HK-2 (cell line): ENCODE data around the gene MCC.

Source experiments
- DNase-seq: peaks from one replicate; pipeline ENCODE4 v3.0.0-alpha.2; 2018; ENCODE audit not compliant: unreplicated experiment

Gene MCC

DNA sequence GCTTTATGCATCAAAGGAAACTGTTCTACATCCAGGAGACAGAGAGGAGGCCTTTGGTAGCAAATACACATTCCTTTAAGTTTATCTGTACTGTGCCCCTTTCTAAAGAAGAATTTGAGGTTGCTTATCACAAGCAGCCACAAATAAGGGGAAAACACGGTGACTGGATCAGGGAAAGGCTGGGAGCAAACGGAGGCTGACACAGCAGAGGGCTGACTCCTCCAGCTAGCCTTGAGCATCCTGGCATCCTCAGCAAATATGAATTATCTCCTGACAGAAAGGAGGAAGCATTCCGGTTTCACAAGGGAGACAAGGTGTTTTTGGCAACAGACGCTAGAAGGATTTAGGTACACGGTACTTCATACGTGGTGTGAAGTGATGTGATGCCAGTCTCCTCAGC lies 378.1 kb downstream of the MCC start:
- no peak for DNase-seq

DNA sequence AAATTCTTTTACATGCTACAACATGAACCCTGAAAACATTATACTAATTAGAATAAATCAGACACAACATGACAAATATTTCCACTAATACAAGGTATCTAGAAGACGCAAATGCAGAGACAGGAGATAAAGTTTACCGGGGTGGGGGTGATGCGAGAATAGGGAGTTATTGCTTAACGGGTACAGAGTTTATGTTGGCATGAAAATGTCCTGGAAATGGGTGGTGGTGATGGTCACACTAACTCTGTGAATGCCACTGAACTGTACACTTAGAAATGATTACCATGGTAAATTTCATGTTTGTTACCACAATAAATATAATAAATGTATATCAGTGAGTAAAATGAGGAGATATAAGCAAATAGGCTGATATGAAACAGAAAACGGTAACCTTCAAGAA lies 378.9 kb downstream of the MCC start:
- no peak for DNase-seq

DNA sequence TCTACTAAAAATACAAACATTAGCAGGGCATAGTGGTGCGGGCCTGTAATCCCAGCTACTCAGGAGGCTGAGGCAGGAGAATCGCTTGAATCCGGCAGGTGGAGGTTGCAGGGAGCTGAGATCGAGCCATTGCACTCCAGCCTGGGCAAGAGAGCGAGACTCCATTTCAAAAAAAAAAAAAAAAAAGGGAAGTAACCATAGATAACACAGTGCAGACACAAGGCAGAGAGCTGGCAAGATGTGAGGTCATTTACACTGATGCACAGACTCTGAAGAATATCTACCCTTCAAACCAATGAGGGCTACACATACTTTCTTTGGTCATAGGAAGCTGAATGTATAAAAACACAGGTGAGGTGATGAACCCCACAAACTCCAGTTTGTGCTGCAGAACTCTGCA lies 379.8 kb downstream of the MCC start:
- no peak for DNase-seq

DNA sequence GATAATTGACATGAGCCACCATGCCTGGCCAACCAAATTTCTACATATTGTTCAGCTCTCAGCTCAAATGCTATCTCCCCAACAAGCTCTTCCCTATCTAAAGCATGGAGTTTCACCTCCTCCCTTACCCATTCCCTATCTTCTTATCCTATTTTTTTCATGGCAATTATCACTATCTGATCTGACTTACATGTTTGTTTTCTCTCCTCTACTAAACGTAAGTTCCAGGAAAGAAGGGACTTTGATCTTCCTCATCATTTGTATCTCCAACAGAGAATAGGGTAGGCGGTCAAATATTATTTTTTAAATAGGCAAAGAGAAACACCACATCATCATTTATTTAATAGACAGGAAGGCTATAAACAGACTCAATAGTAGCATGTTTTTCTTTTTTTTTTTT lies 381.4 kb downstream of the MCC start:
- no peak for DNase-seq

DNA sequence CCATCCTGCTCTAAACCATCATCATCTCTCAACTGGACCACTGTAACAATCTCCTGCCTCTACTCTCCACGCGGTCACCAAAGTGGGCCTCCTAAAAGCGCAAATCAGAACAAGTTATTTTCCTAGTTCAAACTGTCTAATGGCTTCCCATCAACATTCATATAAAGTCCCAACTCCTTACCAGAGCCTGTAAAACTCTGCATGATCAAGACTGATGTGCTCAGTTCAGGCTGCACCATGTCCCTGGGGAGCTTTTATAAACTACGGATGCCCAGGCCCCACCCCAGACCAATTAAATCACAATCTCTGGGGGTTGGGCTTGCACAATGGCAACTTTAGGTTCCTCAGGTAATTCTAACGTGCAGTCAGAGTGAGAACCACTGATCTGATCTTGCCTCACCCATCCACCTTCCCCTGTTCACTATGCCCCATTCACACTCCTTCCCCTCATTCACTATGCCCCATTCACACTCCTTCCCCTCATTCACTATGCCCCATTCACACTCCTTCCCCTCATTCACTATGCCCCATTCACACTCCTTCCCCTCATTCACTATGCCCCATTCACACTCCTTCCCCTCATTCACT lies 382.5 kb downstream of the MCC start:
- DNase-seq = no peak

DNA sequence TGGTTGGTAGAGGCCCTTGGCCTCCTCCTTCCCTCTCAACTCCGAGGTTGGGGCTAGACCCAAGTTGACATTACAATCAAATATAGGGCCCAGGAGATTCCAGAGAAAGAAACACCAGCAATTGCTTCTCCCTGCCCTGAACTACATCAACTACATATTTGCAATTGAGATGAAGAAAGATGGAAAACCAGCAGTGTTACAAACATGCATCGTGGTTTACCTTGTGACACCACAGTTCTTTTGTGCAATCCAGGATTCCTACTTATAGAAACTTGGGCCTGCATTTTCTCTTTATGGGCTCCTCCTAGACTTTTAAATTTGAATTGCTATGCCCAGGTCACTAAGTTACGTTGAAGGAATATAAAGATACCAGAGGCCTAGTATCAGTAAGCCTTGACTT lies 384.9 kb downstream of the MCC start:
- DNase-seq = no peak

DNA sequence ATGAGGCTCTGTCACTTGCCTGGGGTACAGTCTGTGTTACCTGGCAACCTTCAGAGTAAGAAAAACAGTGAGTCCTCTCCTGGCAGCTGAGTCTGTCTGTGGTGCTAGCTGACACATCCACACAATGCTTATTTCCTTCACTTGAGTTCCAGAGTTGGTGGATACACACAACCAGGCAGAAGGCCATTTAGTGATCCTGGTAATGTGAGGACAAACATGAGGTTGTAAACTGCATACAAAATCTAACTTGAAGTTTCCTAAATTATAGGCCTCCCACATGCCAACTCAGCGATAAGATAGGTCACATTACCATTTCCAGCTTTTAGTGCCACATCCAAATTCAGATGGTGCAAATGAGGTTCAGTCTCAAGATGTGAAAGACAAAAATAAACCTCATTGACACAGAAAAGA lies 386.1 kb downstream of the MCC start:
- no peak for DNase-seq

DNA sequence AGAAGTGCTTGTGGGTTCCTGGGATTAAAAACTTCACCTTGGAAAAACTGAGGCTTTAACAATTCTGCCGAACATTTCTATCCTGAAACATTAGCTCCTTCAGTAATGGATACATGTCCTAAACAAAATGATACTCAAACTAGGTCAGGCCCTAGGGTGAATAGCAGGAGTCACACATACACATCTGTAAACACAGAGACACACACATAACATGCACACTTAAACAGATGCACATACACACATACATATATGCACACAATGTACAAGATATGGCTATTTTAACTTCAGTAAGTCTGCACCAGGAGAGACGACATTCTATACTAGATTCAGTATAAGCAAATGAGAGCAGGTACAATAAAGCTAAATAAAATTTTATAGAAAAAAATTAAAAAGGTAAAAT lies 387.3 kb downstream of the MCC start:
- no peak for DNase-seq

DNA sequence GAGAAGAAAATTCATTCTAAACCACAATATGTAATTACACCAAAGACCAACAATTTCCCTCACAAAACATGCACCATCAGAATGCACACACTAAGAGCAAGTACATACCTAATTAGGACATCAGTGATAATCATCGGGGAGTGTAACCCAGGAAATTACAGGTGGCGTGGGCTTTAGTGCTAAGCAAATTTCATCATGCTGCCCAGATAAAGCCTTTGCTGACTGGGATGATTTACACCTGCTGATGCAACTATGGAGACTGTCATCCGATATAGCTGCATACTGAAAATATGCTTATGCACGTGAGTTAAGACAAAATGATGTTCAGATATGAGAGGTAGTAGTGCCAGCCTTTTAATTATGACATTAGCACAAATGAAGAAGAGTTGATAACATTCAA lies 388.4 kb downstream of the MCC start:
- DNase-seq = no peak

DNA sequence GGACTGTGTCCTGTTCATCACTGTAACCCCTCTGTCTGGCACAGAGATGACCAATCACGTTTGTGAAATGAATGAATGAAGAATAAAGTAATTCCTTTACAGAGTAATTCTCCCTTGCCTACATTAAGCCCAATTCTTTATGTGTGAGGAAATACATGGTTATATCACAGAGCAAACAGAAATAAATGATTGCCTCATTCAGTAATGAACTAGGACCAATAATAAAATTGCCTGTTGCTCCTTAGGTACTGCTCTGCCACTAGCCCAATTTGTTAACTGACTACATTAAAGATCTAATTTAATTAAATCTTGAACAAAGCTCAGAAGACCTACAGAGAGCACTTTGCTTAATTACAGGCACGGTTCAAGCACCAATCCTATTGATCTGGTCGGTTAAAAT lies 389.9 kb downstream of the MCC start:
- no peak for DNase-seq

DNA sequence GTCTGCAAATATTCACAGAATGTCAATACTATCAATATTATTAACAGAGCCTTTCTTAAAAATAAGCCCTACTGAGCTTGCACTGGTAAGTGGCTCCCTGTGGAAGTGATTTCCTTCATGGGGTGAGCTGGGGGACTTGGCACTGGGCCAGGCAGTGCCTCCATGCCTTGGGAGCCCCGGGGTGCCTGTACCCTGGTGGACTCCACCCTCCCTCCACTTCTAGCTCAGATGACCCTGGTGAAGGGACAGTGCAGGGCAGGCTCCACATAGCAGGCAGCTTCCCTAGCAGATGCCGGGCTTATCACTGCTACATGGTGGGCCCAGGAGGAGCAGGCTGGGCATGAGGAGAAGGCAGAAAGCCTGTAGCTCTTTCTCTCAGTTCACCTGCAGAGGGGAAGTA lies 392.4 kb downstream of the MCC start:
- DNase-seq = no peak

DNA sequence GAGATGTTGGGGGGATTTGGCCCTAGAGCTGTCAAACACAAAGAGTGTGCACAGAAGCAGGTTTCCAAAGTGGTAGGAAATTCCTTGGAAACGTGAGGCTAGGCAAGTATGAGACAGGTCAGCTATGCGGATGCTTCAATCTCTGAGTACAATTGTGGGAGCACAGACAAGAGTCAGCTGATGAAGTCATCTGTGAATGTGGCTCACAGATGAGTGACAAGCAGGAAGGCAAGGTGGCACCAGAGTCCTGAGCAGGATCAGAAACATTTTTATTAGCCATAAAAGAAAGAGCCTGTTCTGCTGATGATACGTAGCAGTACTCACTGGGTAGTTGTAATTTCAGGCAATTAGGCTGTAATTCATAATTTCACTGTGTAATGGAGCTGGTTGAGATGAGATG lies 394.7 kb downstream of the MCC start:
- DNase-seq = no peak

DNA sequence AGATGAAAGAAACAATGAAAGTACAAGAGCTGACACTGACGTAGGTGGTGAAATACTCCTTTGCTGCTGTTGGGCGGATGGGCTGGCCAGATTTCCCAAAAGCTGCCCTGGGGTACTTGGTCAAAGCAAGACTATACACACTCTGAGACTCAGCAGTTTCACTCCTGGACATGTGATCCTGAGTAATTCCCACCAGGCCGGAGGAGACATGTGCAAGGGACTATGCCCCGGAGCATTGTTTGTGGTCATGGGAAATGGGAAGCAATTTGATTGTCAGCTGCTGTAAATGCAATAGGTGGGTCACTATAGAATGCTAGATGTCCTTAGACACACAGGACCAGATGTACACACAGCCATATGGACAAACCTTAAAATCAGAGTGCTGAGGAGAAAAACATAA lies 395.6 kb downstream of the MCC start:
- no peak for DNase-seq

DNA sequence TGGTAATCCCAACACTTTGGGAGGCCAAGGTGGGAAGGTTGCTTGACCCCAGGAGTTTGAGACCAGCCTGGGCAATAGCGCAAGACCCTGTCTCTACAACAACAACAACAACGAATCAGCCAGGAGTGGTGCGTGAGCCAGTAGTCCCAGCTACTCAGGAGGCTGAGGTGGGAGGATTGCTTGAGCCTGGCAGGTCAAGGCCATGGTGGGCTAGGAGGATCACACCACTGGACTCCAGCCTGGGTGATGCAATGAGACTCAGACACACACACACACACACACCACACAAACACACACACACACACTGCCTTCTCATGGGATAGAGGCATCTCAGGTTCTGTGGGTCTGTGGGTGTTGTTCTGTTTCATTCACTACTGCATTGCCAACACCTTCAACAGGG lies 396.6 kb downstream of the MCC start:
- no peak for DNase-seq

DNA sequence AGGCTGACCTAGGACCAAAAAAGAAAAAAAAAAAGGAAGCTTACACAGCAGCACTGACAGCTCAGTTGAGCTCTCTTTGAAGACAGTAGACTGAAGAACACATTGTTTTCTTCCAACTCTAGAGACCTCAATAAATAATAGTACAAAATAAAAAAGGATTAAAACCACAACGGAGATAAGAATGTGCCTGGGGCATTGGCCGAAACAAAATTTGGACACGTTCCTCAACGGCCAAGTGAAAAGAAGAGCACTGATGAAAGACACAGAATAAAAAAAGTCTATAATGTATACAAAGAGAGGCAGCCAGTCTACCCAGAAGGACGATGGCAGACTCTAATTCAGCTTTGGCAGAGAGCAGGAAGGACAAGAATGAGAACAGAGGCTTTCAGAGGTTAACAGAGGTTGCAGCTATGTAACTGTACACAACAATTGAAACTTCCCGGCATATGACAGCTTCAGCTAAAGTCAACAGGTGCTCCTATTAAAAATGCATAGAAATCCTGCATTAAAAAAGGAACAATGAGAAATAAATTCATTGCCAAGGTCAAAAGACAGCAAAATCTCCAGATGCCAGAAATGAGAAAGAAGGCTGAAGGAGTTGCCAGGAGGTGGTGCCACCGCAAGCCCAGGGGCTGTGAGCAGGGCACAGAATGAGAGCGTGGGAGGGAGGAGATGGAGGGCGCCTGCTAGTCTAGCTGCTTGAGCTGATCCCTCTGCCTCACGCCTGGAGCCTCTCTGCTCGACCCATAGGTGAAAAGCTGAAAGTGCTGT lies 397.7 kb downstream of the MCC start:
- DNase-seq = no peak

DNA sequence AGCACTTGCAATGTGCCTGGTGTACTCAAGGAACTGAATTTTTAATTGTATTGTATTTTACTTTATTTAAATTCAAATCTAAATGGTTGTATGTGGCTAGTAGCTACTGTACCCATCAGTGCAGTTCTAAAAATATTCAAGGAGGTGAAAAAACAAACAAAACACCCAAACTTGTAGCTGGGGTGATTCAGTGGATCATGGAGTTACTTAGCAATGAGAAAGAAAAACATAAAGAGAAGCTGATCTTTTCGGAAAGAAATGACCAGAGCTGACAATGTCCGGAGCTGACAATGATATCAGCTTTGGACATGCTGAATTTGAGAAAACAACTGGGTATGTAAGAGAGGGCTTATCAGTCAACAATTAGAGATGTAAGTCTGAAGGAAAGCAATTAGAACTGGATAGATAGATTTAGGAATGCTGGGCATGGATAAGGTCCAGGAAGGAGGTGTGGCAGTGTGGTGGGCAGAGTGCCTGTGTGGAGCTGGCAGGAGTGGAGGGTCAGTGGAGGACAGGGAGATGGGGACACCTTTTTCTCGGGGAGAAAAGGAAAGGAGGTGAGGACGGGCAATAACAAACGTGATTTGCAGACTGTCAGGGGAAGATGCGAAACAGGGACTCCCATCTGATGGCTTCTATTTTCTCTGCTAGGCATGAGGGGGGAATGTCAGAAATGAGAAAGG lies 398.5 kb downstream of the MCC start:
- DNase-seq = no peak

DNA sequence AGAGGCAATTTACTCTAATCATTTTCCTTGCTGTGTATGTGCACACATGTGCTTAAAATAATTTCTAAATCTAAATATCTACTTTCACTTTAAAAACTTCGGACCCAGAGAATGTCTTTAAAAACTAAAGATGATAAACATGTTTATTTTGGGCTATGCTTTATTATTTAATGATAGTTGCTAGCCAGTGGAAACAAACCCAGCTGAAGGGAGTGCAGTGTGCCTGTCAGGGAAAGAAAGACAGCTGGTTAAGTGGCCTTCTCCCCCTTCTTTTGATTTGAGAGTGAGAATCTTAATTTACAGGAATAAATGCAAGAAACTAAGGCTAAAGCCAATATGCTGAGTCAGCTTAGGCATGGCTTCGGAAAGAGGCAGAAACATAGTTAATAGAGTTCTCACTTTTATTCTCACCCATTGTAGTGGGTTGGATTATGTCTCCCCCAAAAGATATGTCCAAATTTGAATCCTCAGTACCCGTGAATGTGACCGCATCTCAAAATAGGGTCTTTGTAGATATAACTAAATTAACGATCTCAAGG lies 400.2 kb downstream of the MCC start:
- no peak for DNase-seq

DNA sequence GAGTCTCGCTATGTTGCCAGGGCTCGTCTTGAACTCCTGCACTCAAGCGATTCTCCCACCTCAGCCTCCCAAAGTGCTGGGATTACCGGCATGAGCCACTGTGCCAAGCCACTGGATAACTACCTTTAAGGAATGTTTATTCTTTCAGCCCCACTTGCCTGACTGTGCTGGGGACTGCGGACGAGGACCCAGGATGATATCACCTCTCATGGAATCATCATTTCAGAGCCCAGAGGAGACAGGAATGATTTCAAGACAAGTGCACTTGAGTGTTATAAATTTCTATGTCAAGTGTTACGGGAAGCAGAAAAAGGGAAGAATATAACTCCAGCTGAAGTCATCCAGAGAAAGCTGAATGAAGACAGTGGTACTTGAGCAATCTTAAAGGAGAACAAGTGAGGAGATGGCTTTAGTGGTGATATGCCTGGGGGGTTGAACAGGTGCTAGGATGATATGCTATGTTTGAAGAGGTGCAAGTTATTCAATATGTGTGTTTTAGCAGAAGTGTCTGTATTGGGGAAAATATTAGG lies 402.3 kb downstream of the MCC start:
- DNase-seq = no peak

DNA sequence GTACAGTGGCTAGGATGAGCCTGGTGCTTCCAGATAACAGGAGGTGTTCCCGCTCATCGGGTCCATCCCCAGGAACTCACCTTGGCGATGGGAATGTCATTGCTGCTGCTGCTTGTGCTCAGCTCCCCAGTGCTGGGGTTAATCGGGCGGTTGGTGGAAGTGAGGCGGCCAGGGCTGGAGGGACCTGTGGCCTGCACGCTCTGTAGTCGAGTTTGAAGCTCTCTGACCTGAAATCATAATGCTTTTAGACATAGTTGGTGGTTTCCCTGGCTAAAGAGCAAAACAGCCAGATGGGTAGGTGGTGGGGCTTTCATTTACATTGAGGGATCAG lies 403.2 kb downstream of the MCC start:
- DNase-seq = no peak

DNA sequence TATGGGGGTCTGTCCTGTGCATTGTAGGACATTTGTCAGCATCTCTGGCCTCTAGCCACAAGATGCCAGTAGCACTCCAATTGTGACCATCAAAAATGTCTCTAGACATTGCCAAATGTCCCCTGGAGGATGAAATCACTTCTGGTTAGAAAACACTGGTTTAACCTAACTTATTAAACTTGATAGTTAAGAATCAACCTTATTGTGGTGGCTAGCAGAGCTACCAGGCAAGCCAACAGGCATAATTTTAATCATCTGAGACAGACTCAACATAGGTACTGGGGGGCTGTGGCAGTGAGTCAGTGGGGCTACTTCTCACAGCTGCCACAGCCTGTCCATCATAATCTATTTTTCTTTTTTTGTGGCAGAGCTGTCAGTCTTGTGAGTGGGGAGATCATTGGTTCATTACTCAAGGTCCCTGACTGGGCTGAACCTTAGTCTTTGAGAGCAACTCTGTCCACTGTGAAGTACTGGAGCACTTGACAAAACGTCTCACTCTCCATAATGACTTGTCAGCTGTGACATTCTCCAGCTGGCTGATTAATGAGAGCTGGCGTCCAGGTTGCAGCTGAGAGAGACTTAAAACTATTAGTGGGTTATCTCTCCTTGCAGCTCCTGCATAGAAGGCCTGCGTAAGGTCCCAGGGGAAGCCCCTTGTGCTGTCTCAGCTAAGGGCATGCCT lies 403.7 kb downstream of the MCC start:
- no peak for DNase-seq

DNA sequence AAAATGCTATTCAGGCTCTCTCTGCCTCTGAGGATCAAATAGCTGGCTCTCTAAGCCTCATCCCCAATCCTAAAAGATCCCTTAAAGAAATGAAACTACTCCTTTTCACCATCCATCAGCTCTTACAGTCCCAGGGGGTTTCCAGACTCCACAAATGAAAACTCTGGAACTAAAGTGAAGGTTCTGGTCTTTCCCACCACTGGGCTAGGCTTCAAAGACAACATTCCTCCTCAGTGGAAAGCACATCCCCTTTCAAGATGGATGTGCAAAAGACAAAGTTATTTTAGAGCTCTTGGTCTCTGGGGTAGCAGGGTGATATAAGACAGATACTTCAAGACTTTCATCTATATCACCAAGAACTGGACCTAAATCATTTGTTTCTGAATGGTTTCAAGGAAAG lies 404.8 kb downstream of the MCC start:
- DNase-seq = no peak

DNA sequence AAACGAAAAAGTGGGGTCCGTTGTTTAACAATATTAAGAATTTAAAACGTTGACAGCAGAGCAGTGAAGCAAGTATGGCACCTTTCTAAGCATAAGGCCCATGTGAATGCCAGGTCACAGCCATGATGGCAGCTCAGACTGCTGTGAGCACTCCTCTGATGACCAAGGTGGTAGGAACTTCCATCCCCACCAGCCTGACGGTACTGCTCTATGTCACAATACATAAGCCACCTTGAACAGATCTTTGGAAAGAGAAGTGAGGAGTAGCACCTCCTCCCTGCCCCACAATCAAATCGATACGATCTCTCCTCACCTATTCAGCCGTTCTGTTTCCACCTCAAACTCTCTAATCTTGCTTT lies 405.7 kb downstream of the MCC start:
- no peak for DNase-seq
